HCT116 (cell line): ENCODE results near the gene GALNT15.

ENCODE experiments used
- CEBPB ChIP-seq: IDR thresholded peaks from 2 replicates; pipeline ENCODE4 v1.6.1; 2012; ENCODE audit warnings: low read depth
- POLR2AphosphoS5 ChIP-seq: IDR thresholded peaks from 2 replicates; pipeline ENCODE4 v1.6.1; 2011; ENCODE audit warnings: mild to moderate bottlenecking, low read depth, low read length, moderate library complexity
- YY1 ChIP-seq: IDR thresholded peaks from 2 replicates; pipeline ENCODE4 v1.6.1; 2011; ENCODE audit warnings: low read length, low read depth, moderate library complexity, mild to moderate bottlenecking; ENCODE audit not compliant: insufficient replicate concordance; ENCODE audit errors: extremely low read depth
- TF ChIP-seq, protein P1 (sequence below), 3 experiments: fragments of 200-600 bp in 1 of 3; sonication (generic) in 1 of 3; IDR thresholded peaks in 2 of 3; conservative IDR thresholded peaks in 1 of 3; 2 replicates each; pipeline ENCODE4 v1.5.1; 2012 to 2017; ENCODE audit warnings: low read depth in 2 of 3, low read length in 2 of 3, antibody characterized with exemption in 1 of 3, borderline replicate concordance in 1 of 3, control low read depth in 1 of 3, mild to moderate bottlenecking in 1 of 3, mixed read lengths in 1 of 3, mixed run types in 1 of 3, moderate library complexity in 1 of 3; ENCODE audit not compliant: insufficient read depth in 1 of 3
- TF ChIP-seq, protein P2 (sequence below): IDR thresholded peaks from 2 replicates; pipeline ENCODE4 v1.6.1; 2012
- TF ChIP-seq, protein P3 (sequence below): IDR thresholded peaks from 2 replicates; pipeline ENCODE4 v1.6.1; 2011; ENCODE audit warnings: mild to moderate bottlenecking, low read length, moderate library complexity; ENCODE audit not compliant: insufficient replicate concordance; ENCODE audit errors: extremely low read depth

DNA sequence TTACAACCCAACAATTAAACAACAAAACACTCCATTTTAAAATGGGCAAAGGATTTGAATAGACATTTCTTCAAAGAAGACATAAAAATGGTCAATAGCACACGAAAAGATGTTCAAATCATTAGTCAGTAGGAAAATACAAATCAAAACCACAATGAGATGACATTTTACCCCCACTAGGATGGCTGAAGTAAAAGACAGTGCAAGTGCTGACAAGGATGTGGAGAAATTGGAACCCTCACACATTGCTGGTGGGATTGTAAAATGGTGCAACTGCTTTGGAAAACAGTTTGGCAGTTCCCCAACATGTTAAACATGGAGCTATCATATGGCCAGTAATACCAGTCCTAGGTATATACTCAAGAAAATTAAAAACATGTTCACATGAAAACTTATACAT lies 11.6 kb downstream of the GALNT15 start:
- TF ChIP-seq, protein P1, sequence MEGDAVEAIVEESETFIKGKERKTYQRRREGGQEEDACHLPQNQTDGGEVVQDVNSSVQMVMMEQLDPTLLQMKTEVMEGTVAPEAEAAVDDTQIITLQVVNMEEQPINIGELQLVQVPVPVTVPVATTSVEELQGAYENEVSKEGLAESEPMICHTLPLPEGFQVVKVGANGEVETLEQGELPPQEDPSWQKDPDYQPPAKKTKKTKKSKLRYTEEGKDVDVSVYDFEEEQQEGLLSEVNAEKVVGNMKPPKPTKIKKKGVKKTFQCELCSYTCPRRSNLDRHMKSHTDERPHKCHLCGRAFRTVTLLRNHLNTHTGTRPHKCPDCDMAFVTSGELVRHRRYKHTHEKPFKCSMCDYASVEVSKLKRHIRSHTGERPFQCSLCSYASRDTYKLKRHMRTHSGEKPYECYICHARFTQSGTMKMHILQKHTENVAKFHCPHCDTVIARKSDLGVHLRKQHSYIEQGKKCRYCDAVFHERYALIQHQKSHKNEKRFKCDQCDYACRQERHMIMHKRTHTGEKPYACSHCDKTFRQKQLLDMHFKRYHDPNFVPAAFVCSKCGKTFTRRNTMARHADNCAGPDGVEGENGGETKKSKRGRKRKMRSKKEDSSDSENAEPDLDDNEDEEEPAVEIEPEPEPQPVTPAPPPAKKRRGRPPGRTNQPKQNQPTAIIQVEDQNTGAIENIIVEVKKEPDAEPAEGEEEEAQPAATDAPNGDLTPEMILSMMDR (IDR thresholded peaks at IDR 0.05 in 2 of 3, conservative IDR thresholded peaks at IDR 0.05 in 1 of 3; ENCODE audit: borderline replicate concordance in 1 of 3, insufficient read depth in 1 of 3, low read depth in 2 of 3, low read length in 2 of 3) = no peak
- no peak for TF ChIP-seq YY1
- no peak for TF ChIP-seq POLR2AphosphoS5
- TF ChIP-seq CEBPB = no peak
- TF ChIP-seq, protein P2, sequence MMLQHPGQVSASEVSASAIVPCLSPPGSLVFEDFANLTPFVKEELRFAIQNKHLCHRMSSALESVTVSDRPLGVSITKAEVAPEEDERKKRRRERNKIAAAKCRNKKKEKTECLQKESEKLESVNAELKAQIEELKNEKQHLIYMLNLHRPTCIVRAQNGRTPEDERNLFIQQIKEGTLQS = no peak
- TF ChIP-seq, protein P3, sequence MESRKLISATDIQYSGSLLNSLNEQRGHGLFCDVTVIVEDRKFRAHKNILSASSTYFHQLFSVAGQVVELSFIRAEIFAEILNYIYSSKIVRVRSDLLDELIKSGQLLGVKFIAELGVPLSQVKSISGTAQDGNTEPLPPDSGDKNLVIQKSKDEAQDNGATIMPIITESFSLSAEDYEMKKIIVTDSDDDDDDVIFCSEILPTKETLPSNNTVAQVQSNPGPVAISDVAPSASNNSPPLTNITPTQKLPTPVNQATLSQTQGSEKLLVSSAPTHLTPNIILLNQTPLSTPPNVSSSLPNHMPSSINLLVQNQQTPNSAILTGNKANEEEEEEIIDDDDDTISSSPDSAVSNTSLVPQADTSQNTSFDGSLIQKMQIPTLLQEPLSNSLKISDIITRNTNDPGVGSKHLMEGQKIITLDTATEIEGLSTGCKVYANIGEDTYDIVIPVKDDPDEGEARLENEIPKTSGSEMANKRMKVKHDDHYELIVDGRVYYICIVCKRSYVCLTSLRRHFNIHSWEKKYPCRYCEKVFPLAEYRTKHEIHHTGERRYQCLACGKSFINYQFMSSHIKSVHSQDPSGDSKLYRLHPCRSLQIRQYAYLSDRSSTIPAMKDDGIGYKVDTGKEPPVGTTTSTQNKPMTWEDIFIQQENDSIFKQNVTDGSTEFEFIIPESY = no peak
